Karpas-422 (cell line): Measurements from ENCODE around the gene RTN1. TPM values are rescaled to one million over a fixed set of nuclear protein-coding genes. Genes with fewer than 3 reads are reported as not detected.

Experiments used
- DNase-seq: peaks from one replicate; pipeline ENCODE4 v3.0.0-alpha.2; 2015
- H2AFZ ChIP-seq: fragments of 200-600 bp; sonication (generic); 2 replicates; pipeline ENCODE4 v1.6.1; 2014; ENCODE audit warnings: antibody characterized with exemption, low read length, mixed read lengths
- H3K27ac ChIP-seq: fragments of 200-600 bp; sonication (generic); 2 replicates; pipeline ENCODE4 v1.5.1; 2014; ENCODE audit warnings: mild to moderate bottlenecking, low read length, moderate library complexity
- H3K27me3 ChIP-seq: fragments of 200-600 bp; sonication (generic); 2 replicates; pipeline ENCODE4 v1.6.1; 2014; ENCODE audit warnings: low read length, mixed read lengths
- H3K36me3 ChIP-seq: fragments of 200-600 bp; sonication (generic); 2 replicates; pipeline ENCODE4 v1.6.1; 2014; ENCODE audit warnings: low read length, mixed read lengths; ENCODE audit not compliant: insufficient read depth
- H3K4me1 ChIP-seq: fragments of 200-600 bp; sonication (generic); 2 replicates; pipeline ENCODE4 v1.6.1; 2014; ENCODE audit warnings: mild to moderate bottlenecking, low read length, mixed read lengths
- H3K4me2 ChIP-seq: fragments of 200-600 bp; sonication (generic); 2 replicates; pipeline ENCODE4 v1.6.1; 2014; ENCODE audit warnings: low read length, low read depth, mild to moderate bottlenecking; ENCODE audit not compliant: poor library complexity, severe bottlenecking
- H3K4me3 ChIP-seq: fragments of 200-600 bp; sonication (generic); 2 replicates; pipeline ENCODE4 v1.5.1; 2014; ENCODE audit warnings: mild to moderate bottlenecking, antibody characterized with exemption, low read length, mixed read lengths
- H3K79me2 ChIP-seq: fragments of 200-600 bp; sonication (generic); 2 replicates; pipeline ENCODE4 v1.6.1; 2014; ENCODE audit warnings: mild to moderate bottlenecking, low read length, mixed read lengths
- H3K9ac ChIP-seq: fragments of 200-600 bp; sonication (generic); 2 replicates; pipeline ENCODE4 v1.6.0; 2014; ENCODE audit warnings: low read length
- H3K9me2 ChIP-seq: fragments of 200-600 bp; sonication (generic), shearing (Covaris generic); replicated peaks from 2 replicates; pipeline ENCODE4 v1.6.0; 2014; ENCODE audit warnings: mild to moderate bottlenecking, low read length, moderate library complexity; ENCODE audit not compliant: insufficient read depth
- H3K9me3 ChIP-seq: fragments of 300-700, 200-600 bp; sonication (generic); 2 replicates; pipeline ENCODE4 v1.6.1; 2014; ENCODE audit warnings: low read length, mixed read lengths
- H4K20me1 ChIP-seq: fragments of 200-600 bp; sonication (generic); 2 replicates; pipeline ENCODE4 v1.6.1; 2014; ENCODE audit warnings: mild to moderate bottlenecking, antibody characterized with exemption, low read length, low read depth; ENCODE audit not compliant: insufficient read depth
- total RNA-seq: library from RNA; depleted of rRNA; stranded (reverse); fragments of >200 nt; shearing (Covaris generic); gene quantifications from 2 replicates; pipeline ENCODE4 v1.2.3, GENCODE V29; 2014; ENCODE audit warnings: low replicate concordance

The RTN1 gene
- total RNA-seq, 1 experiment from 2014 or later: not detected

DNA sequence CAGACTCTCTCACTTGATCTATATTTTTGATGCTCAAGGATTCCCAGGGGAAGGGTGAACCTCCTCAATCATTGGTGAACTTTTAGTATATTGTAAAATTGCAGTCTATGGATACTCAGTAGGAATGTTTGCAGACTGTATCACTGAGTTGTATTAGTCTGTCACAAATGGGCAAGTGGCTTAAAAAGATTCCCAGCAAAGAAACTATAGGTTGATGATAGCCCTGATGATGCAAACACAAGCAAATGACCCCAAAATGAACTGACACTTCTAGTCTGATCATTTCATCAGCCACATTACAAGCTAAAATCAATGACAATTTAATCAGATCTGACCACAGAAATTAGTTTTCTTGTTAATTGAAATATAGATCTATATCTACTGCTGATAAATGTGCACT lies 59.5 kb downstream of the RTN1 start:
- no peak overlapping the region for H3K4me3 ChIP-seq
- H4K20me1 ChIP-seq: no peaks in the 10 kb centered on the region

DNA sequence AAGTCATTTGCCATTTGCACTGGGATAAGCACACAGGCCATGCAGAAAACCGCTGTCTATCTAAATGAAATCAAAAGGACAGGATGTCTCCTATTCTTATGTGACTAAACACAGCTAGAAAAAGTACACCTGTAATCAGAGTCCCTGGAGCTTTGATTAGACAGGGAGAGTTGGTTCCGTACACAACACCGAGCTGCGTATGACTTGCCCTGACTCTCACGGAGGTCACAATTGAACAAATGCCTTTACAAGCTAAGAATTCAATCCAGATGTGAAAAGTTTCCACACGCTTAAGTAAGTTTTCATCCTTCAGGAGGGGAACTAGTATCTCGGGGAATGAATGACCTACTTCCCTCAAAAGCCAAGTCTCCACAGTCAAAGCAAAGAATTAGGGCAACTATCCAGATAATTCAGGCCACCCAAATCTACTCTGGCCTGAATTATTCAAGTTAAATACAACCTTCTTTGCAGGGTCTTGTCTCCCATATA lies 67.5 kb downstream of the RTN1 start:
- Histone ChIP-seq H3K27me3 (no peaks in the 10 kb centered on the region), H3K27ac (no peak overlapping the region), H3K9ac (no peak overlapping the region), H3K79me2 (no peaks in the 10 kb centered on the region), H3K9me3 (no peaks in the 10 kb centered on the region), H2AFZ (no peak overlapping the region), H3K36me3 (no peaks in the 10 kb centered on the region), H3K4me3 (no peak overlapping the region), H3K9me2 (no peaks in the 10 kb centered on the region), H3K4me2 (no peak overlapping the region), H3K4me1 (no peaks in the 10 kb centered on the region), H4K20me1 (no peaks in the 10 kb centered on the region)
- DNase-seq: no peak

More for the DNA sequence above, 59.5 kb downstream of the RTN1 start:
- Histone ChIP-seq H3K9me2 (no peaks in the 10 kb centered on the region), H3K27me3 (0 out of 2 replicates have a peak, but pooled peaks cover 2% of the 10 kb centered on the region), H3K79me2 (no peaks in the 10 kb centered on the region), H3K27ac (no peak overlapping the region), H2AFZ (no peak overlapping the region), H3K4me1 (no peaks in the 10 kb centered on the region), H3K4me2 (no peak overlapping the region), H3K36me3 (no peaks in the 10 kb centered on the region), H3K9me3 (no peaks in the 10 kb centered on the region), H3K9ac (no peak overlapping the region)
- no peak for DNase-seq

DNA sequence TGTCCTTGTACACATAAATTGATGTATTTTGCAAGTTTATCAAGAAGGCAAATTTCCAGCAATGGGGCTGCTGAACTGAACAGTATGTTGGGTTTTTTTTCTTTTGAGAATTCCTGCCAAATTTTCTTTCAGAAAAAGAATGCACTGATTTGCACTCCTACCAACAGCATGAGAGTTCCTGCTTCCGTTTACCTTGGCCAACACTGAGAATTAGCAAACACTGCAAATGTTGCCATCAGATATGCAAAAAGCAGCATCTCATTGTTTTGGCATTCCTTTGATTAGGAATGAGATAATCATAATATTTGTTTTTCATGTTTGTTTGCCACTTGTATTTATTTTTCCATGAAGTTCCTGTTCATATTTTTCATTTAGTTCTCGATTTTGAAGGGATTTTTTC lies 82.4 kb downstream of the RTN1 start:
- no peak overlapping the region for H3K9ac ChIP-seq
- no peaks in the 10 kb centered on the region for H3K27me3 ChIP-seq
- H3K79me2 ChIP-seq: no peaks in the 10 kb centered on the region
- H4K20me1 ChIP-seq: no peaks in the 10 kb centered on the region
- no peak overlapping the region for H2AFZ ChIP-seq
- H3K27ac ChIP-seq: no peak overlapping the region
- H3K9me2 ChIP-seq: no peaks in the 10 kb centered on the region
- H3K4me2 ChIP-seq: no peak overlapping the region
- H3K36me3 ChIP-seq: no peaks in the 10 kb centered on the region
- no peak overlapping the region for H3K4me3 ChIP-seq
- no peaks in the 10 kb centered on the region for H3K4me1 ChIP-seq
- no peaks in the 10 kb centered on the region for H3K9me3 ChIP-seq
- DNase-seq: no peak

- H2AFZ ChIP-seq: no peak overlapping the region
Observed at GRCh38 chr14:59787045-59787674, 83.4 kb downstream of the RTN1 start.

DNA sequence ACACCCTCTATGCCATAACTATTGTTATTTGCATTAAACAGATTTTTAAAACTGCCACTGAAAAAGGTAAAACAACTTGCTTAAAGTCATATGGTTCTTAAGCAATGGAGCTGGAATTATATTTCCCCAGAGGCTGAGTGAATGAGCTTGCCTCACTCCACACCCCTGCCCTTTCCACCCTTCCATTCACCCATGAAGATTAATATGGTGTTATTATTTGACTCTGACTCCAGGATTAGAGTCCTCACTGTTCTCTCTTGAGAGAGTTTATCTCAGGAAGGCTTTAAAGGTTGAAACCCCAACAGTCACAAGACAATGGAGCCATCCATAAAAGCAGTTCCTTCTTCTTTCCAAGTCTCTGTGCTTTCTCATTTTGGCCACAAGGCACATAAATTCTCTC lies 84.9 kb downstream of the RTN1 start:
- no peak for DNase-seq
- Histone ChIP-seq H3K36me3 (no peaks in the 10 kb centered on the region), H3K9me2 (no peaks in the 10 kb centered on the region), H4K20me1 (no peaks in the 10 kb centered on the region), H3K9ac (no peak overlapping the region), H2AFZ (no peak overlapping the region), H3K4me3 (no peak overlapping the region), H3K79me2 (no peaks in the 10 kb centered on the region), H3K27ac (no peak overlapping the region), H3K4me1 (no peaks in the 10 kb centered on the region), H3K27me3 (no peaks in the 10 kb centered on the region), H3K9me3 (no peaks in the 10 kb centered on the region), H3K4me2 (no peak overlapping the region)

More at GRCh38 chr14:59787045-59787674, 83.4 kb downstream of the RTN1 start:
- H4K20me1 ChIP-seq: no peaks in the 10 kb centered on the region
- H3K9me2 ChIP-seq: no peaks in the 10 kb centered on the region
- H3K79me2 ChIP-seq: no peaks in the 10 kb centered on the region
- H3K4me2 ChIP-seq: no peak overlapping the region
- H3K4me1 ChIP-seq: no peaks in the 10 kb centered on the region
- H3K9ac ChIP-seq: no peak overlapping the region
- no peaks in the 10 kb centered on the region for H3K9me3 ChIP-seq
- no peak overlapping the region for H3K4me3 ChIP-seq
- no peaks in the 10 kb centered on the region for H3K27me3 ChIP-seq
- no peak for DNase-seq
- no peak overlapping the region for H3K27ac ChIP-seq
- no peaks in the 10 kb centered on the region for H3K36me3 ChIP-seq

- no peak overlapping the region for H3K4me2 ChIP-seq
- H4K20me1 ChIP-seq: no peaks in the 10 kb centered on the region
- no peak for DNase-seq
- H2AFZ ChIP-seq: no peak overlapping the region
- no peak overlapping the region for H3K4me3 ChIP-seq
- no peaks in the 10 kb centered on the region for H3K27me3 ChIP-seq
- no peaks in the 10 kb centered on the region for H3K9me2 ChIP-seq
- no peaks in the 10 kb centered on the region for H3K79me2 ChIP-seq
- H3K27ac ChIP-seq: no peak overlapping the region
- no peak overlapping the region for H3K9ac ChIP-seq
- no peaks in the 10 kb centered on the region for H3K36me3 ChIP-seq
- no peaks in the 10 kb centered on the region for H3K9me3 ChIP-seq
- H3K4me1 ChIP-seq: no peaks in the 10 kb centered on the region
Observed at GRCh38 chr14:59782760-59783159, 87.8 kb downstream of the RTN1 start.

DNA sequence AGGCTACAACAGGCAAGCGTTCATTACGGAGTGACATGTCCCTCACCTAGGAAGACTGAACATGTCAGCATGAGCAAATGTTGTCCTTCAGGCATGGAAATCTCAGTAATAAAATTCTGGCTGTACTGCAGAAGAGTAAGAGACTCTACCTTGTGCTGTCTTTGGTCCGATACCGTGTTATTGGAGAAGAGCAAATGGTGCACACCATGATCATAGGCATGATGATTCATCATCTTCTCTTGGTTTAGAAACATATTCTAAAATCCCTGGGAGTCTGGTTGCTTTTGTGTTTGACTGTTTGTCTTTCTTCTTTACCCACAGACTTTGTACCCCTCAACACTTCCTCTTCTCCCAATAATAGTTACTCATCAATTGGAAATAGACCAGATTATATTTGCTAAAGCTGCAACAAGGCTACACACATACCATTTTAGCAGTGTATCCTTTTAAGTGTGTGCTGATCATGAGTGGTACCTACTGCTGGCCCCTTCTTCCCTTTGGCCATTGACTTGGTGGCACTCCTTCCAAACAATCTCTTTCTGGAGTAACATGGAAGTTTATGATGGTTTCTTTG lies 93.5 kb downstream of the RTN1 start:
- Histone ChIP-seq H3K27me3 (no peaks in the 10 kb centered on the region), H3K4me2 (no peak overlapping the region), H3K79me2 (no peaks in the 10 kb centered on the region), H2AFZ (no peak overlapping the region), H3K27ac (no peak overlapping the region), H4K20me1 (no peaks in the 10 kb centered on the region), H3K4me1 (no peaks in the 10 kb centered on the region), H3K36me3 (no peaks in the 10 kb centered on the region), H3K9ac (no peak overlapping the region), H3K9me2 (no peaks in the 10 kb centered on the region), H3K9me3 (no peaks in the 10 kb centered on the region), H3K4me3 (no peak overlapping the region)
- no peak for DNase-seq

- Histone ChIP-seq H3K9ac (no peak overlapping the region), H3K4me2 (no peak overlapping the region), H3K27ac (no peak overlapping the region), H3K4me3 (no peak overlapping the region), H2AFZ (no peak overlapping the region), H3K4me1 (no peaks in the 10 kb centered on the region), H4K20me1 (no peaks in the 10 kb centered on the region), H3K9me3 (no peaks in the 10 kb centered on the region), H3K9me2 (no peaks in the 10 kb centered on the region), H3K79me2 (no peaks in the 10 kb centered on the region), H3K27me3 (no peaks in the 10 kb centered on the region), H3K36me3 (no peaks in the 10 kb centered on the region)
- no peak for DNase-seq
Observed at GRCh38 chr14:59776468-59776867, 94.1 kb downstream of the RTN1 start.
